Ishikawa (cell line): ENCODE data around the gene TMCO6.

Experiments
- EGR1 ChIP-seq: IDR thresholded peaks from 2 replicates; pipeline ENCODE4 v1.6.1; 2012
- EP300 ChIP-seq: IDR thresholded peaks from 2 replicates; pipeline ENCODE4 v1.6.1; 2012; ENCODE audit warnings: borderline replicate concordance
- MAX ChIP-seq: IDR thresholded peaks from 2 replicates; pipeline ENCODE4 v1.6.1; 2012
- TEAD4 ChIP-seq: IDR thresholded peaks from 2 replicates; pipeline ENCODE4 v1.6.1; 2012
- USF1 ChIP-seq: IDR thresholded peaks from 2 replicates; pipeline ENCODE4 v1.6.1; 2012
- YY1 ChIP-seq: IDR thresholded peaks from 2 replicates; pipeline ENCODE4 v1.6.1; 2012; ENCODE audit warnings: low read depth

- TF ChIP-seq USF1 (no peak), YY1 (no peak), EP300 (no peak), TEAD4 (no peak), MAX (no peak), EGR1 (no peak)
These were observed 39.7 kb downstream of the TMCO6 start for GRCh38 chr5:140678993-140679392.
